Kidney capillary endothelial cell (primary cell): Measurements from ENCODE around the gene PRTFDC1.
"Not testable (repeated sequence)": the region's sequence is repeated elsewhere in the genome, so short reads cannot be mapped to it uniquely, and the experiment has no call there.

Experiments used
- DNase-seq: peaks from one replicate; pipeline ENCODE4 v3.0.0-alpha.2; 2018; ENCODE audit warnings: low spot score

The PRTFDC1 gene, protein sequence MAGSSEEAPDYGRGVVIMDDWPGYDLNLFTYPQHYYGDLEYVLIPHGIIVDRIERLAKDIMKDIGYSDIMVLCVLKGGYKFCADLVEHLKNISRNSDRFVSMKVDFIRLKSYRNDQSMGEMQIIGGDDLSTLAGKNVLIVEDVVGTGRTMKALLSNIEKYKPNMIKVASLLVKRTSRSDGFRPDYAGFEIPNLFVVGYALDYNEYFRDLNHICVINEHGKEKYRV

DNA sequence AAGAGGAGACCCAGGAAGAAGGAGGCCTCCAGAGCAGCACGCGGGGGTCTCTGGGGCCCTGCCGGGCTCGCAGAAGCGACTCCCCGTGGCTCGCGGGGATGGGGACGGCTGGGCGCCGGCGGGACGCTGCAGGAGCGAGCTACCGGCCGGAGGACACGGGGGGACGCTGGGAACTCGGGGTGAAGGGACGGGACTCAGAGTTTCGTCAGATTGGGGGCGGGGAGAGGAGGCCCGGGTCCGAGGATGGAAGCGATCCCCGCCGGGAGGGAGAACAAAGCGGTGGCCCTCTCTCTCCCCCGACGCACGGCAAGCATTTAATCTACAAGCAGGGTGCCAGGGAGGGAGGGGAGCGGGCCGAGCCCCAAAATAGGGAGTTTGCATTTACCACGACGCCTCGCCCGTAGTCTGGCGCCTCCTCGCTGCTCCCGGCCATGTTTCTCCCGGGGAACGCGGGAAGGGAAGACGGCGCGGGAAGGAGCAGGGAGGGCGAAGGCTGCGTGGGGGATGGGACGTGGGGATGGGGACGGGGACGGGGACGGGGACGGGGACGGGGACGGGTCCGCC, at the start of gene PRTFDC1:
PRTFDC1 (minus strand) TSS at position 464 of the 564 bp plus-strand sequence; CDS start at position 433, 31 bp downstream.
- no peak for DNase-seq

DNA sequence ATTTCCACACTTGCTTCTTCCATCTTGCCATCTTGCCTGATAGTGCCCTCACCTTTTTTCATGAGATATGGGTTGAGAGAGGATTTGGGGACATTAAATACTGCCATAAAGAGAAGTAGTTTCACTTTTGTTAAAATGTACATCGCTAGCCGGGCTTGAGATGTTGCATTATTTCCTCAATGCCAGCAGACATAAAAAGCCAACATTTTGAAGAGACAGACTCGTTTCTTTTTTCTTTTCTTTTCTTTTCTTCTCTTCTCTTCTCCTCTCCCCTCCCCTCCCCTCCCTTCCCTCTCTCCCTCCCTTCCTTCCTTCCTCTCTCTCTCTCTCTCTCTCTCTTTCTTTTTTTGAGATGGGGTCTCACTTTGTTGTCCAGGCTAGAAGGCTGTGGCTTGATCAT, 45.6 kb upstream of the PRTFDC1 start:
- no peak for DNase-seq

GRCh38 chr10:24995072-24995471, 42.7 kb upstream of the PRTFDC1 start:
- DNase-seq = no peak

DNA sequence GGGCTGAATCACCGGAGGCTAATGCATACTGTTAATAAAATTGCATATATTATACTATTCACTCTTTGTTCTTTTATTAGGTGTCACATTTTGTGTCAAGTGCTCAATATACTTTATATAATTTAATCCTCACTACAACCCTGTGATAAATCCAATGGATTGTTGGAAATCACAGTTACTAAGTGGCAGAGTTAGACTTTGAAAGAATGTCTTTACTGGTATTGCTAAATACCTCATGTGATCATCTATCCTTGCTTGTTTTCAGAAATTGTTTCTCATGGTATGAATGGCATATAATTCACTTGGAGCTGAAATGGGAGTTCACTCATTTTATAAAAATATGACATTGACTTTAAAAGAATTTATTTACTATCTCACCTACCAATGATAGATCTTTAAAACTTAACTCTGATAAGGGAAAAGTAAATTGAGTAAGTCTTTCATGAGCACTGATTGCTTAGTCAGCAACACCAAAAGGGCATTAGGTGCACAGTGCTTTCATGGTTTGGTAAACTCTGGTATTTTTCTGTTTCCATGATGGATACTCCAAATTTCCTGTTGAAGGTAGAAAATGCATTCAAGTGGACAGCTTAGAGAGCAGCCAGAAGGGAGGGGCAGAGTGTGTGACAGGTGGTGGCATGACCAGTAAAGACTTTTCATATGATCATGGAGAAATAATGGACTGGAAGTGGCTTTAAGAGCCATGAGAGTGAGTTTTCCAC, 41.0 kb upstream of the PRTFDC1 start:
- DNase-seq = no peak

DNA sequence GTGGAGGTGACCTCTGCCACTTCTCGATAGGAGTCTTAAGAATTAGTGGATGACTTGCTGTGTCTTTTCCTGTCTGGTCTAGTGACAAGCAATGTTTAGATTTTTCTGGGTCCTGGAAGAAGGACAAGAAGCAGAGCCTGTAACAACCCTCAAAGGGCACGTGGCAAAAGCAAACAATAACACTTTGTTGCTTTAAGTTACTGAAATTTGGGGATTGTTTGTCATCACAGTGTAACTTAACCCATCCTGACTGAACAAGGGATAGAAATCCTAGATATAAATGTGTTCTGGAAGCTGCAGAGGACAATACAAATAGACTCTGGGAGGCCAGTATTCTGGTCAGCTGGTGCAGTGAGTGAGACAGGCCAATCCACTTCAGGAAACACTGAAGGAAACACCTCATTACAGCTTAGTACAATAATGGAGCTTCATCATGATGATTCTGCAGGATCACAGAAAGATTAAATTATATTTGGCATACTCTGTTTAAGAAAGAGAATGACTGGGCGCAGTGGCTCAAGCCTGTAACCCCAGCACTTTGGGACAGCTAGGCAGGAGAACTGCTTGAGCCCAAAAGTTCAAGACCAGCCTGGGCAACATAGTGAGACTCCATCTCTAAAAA, 40.2 kb upstream of the PRTFDC1 start:
- peak; percentile 14 for DNase-seq

DNA sequence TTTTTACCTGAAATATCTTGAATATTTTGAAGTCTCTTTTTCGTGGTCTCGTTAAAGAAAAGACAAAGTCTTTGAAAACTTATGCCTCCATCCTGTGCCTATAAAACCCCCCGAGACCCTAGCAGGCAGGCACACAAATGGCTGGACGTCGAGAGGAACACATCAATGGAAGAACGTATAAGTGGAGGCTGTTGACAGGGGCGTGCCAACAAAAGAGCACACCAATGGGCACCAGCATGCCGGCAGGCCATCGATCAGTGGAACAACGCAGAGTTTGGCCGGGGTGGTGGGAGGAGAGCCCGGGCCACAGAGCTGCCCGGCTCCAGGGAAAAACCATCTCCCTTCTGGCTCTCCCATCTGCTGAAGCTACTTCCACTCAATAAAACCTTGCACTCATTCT, 38.9 kb upstream of the PRTFDC1 start:
- DNase-seq = no peak

DNA sequence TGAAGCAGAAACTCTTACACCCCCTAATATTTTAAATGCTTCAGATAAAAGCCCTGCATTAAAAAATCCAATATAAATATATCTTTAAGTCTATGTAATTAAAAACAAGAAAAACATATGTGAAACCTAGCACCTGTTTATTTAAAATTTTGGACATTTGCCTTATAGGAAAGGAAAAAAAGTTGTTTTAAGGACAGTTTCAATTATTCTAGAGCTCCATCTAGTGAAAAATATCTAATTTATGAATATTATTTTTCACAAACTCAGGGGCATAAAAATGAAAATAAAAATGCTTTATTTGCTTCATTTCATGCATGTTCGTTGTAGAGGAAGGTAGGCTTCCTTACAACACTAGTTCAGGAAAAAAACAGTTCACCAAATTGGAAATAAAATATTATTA, 37.5 kb upstream of the PRTFDC1 start:
- DNase-seq = peak; percentile 19

DNA sequence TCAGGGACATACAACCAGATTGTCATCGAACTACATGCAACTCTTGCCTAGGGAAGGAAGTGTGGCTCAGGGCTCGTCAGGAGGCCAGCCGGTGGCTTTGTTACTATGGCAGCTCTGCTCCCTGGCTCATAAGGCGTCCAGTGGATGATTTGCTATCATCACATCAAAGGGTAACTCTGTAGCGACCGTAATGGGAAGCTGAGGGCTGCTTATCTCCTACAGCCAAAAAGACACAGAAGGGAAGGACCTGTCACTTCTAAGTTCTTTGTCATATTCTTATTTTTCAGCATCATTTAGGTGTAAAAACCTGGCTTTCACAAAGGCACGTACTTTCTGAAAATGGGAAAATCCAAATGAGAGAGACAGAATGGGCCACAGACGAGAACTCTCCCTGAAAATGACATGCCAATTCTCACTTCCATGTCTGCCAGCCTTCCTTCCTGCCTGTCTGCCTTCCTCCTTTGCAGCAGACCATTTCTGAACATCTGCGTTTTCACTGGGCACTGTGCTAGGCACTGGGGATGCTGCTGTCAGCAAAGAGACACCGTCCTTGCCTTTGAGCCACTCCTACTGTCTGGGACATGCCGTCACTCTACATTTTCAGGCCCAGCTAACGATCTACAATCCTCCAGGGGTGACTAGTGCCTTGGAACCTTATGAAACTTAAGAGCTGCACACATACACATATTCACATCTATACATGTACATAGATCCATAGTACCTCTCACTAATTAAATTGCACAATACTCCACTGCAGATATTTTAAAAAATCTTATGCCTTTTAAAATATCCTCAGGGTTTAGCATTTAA, 36.6 kb upstream of the PRTFDC1 start:
- DNase-seq = peak; percentile 67

DNA sequence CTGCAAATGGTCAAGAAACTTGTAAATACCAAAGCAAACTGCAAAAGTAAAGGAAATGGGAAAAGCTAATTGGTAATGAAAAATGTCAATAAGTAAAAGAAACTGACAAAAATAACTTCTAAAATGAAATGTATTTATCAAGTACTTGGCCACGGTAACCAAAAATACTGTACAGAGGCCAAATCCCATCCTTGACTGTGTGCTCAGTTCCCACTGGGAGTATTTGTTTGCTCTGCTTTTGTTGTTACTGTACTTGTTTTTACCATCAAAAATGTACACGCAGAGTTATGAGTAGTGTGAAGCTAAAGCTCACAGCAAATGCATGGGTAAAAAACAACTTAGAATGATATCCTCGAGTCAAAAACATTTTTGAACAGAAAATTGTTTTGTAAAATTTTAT, 32.5 kb upstream of the PRTFDC1 start:
- DNase-seq = no peak

- DNase-seq = no peak
Observed at GRCh38 chr10:24983946-24984345, 31.5 kb upstream of the PRTFDC1 start.

- no peak for DNase-seq
Observed at GRCh38 chr10:24983130-24983529, 30.7 kb upstream of the PRTFDC1 start.

GRCh38 chr10:24982319-24983112, 30.1 kb upstream of the PRTFDC1 start:
- no peak for DNase-seq

GRCh38 chr10:24981161-24981710, 28.8 kb upstream of the PRTFDC1 start:
- DNase-seq = no peak

GRCh38 chr10:24979685-24980084, 27.3 kb upstream of the PRTFDC1 start:
- DNase-seq = no peak

GRCh38 chr10:24974976-24975375, 22.6 kb upstream of the PRTFDC1 start:
- DNase-seq = no peak

DNA sequence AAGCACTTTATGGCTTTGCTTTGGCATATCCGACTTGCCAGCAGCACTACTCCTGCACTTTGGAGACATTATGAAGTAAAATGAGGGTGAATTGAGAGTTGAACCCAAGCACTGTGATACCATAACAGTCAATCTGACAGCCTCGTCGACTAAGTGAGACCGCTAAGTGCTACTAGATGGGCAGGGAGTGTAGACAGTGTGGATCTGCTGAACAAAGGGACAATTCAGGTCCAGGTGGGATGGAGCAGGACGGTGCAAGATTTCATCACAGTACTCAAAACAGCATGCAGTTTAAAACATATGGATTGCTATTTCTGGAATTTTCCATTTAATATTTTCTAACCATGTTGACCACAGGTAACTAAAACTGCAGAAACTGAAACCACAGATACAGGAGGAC, 20.8 kb upstream of the PRTFDC1 start:
- DNase-seq = no peak

GRCh38 chr10:24971374-24971773, 19.0 kb upstream of the PRTFDC1 start:
- DNase-seq = no peak

DNA sequence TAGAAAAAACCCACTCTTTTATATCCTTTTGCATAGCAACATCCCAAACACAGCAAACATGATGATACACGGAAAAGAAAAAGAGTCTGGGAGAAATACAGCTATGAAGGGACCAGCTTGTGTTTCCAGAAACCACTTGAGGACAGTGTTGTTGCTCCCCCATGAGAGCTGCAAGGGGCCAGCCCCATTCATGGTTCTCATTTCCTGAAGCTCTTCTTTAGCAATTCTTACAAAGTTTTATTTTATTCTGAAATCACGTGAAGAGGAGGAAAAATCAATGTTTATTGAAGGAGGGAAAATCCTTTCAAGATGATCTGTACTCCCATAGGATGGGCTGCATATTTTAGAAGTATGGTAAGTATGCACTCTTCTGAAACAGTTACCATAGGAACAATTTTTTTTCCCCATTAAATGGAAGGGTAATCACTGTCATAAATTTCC, 17.5 kb upstream of the PRTFDC1 start:
- no peak for DNase-seq

GRCh38 chr10:24968951-24969350, 16.5 kb upstream of the PRTFDC1 start:
- DNase-seq = not testable (repeated sequence)

DNA sequence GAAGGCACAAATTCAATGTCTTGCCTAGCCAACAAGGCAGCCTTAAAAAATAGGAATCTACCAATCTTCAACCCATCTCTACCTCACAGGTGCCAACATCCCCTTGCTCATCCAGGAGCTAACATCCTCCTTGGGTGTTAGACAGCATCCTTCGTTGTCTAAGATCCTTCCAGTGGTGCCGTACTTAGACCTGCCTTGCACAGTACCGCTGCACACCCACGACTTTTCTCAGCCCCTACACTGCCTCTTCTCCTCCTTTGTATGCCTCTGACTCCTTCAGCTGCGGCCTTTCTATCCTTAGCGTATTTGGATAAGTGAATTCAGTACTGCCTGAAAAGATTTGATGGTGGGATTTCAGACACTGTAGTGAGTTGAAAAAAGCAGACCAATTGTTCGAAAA, 15.9 kb upstream of the PRTFDC1 start:
- DNase-seq = no peak

- no peak for DNase-seq
Observed at GRCh38 chr10:24966962-24967481, 14.6 kb upstream of the PRTFDC1 start.
